Neural progenitor cell (in vitro differentiated cells): ENCODE results near the gene CNOT3.

ENCODE experiments used
- CTCF ChIP-seq: fragments of 200-600 bp; sonication (generic); IDR thresholded peaks from 2 replicates; pipeline ENCODE4 v1.5.1; 2017; ENCODE audit warnings: antibody characterized with exemption, mild to moderate bottlenecking
- EZH2 ChIP-seq: fragments of 200-600 bp; sonication (generic); IDR thresholded peaks from 2 replicates; pipeline ENCODE4 v1.6.1; 2017; ENCODE audit warnings: antibody characterized with exemption, mild to moderate bottlenecking, moderate library complexity

DNA sequence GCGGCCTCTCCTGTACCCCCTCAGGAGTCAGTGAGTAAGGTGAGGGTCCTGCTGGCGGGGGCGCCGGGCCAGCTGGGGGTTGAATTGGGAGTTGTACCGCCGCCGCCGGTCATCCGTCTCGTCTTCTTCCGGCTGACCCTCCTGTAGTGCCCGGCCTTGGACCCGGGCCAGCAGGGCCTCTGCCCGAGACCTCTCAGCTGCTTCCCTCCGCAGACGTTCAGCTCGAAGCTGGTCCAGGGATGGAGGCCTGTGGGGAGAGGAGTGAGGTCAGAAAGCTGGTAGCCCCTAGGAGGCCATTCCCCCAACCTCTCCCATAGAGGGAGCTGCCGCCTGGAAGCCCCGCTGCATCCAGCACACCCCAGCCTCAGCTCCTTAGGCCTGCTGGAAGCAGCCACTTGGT lies 18.1 kb downstream of the CNOT3 start:
- TF ChIP-seq CTCF = no peak
- no peak for TF ChIP-seq EZH2
